H9 (cell line): ENCODE measurements around the gene PBX1. TPM values are rescaled to one million over a fixed set of nuclear protein-coding genes. Genes with fewer than 3 reads are reported as not detected.

ENCODE experiments used
- DNase-seq: peaks from one replicate; pipeline ENCODE4 v3.0.0-alpha.2; 2017
- H2AFZ ChIP-seq: one replicate; pipeline ENCODE4 v1.6.1; 2013; ENCODE audit warnings: mild to moderate bottlenecking, low read length, control low read depth, moderate library complexity
- H2AK5ac ChIP-seq: 2 replicates; pipeline ENCODE4 v1.6.1; 2013; ENCODE audit warnings: low read length, control low read depth, mixed read lengths; ENCODE audit not compliant: insufficient read length
- H2BK120ac ChIP-seq: one replicate; pipeline ENCODE4 v1.6.1; 2013; ENCODE audit warnings: low read depth, mild to moderate bottlenecking, low read length, control low read depth, inconsistent platforms; ENCODE audit not compliant: poor library complexity, severe bottlenecking
- H2BK12ac ChIP-seq: 2 replicates; pipeline ENCODE4 v1.6.1; 2013; ENCODE audit warnings: low read length, control low read depth, mixed read lengths, low read depth; ENCODE audit not compliant: insufficient read length
- H2BK15ac ChIP-seq: 2 replicates; pipeline ENCODE4 v1.6.1; 2013; ENCODE audit warnings: low read depth, low read length, control low read depth
- H2BK20ac ChIP-seq: one replicate; pipeline ENCODE4 v1.6.1; 2013; ENCODE audit warnings: low read depth, mild to moderate bottlenecking, low read length, control low read depth, inconsistent platforms; ENCODE audit not compliant: poor library complexity, severe bottlenecking
- H2BK5ac ChIP-seq: 2 replicates; pipeline ENCODE4 v1.6.1; 2013; ENCODE audit warnings: low read length, control low read depth, mixed read lengths; ENCODE audit not compliant: insufficient read length
- H3K14ac ChIP-seq: 2 replicates; pipeline ENCODE4 v1.6.1; 2013; ENCODE audit warnings: low read length, control low read depth; ENCODE audit not compliant: insufficient read depth
- H3K18ac ChIP-seq: 2 replicates; pipeline ENCODE4 v1.6.1; 2013; ENCODE audit warnings: low read depth, mild to moderate bottlenecking, mixed read lengths, low read length, control low read depth; ENCODE audit not compliant: insufficient read length
- H3K23ac ChIP-seq: 2 replicates; pipeline ENCODE4 v1.6.1; 2013; ENCODE audit warnings: low read length, control low read depth, mixed read lengths, low read depth; ENCODE audit not compliant: insufficient read length
- H3K23me2 ChIP-seq: 2 replicates; pipeline ENCODE4 v1.6.1; 2013; ENCODE audit warnings: low read depth, mild to moderate bottlenecking, mixed read lengths, low read length, control low read depth; ENCODE audit not compliant: insufficient read length, poor library complexity, severe bottlenecking
- H3K27ac ChIP-seq: 2 replicates; pipeline ENCODE4 v1.5.1; 2013; ENCODE audit warnings: low read length, control low read depth, mixed read lengths, low read depth; ENCODE audit not compliant: insufficient read length
- H3K27me3 ChIP-seq: 2 replicates; pipeline ENCODE4 v1.6.1; 2013; ENCODE audit warnings: low read length, control low read depth, inconsistent platforms; ENCODE audit not compliant: insufficient read depth
- H3K4ac ChIP-seq: 2 replicates; pipeline ENCODE4 v1.6.1; 2013; ENCODE audit warnings: low read depth, mild to moderate bottlenecking, control low read depth, inconsistent platforms, low read length, moderate library complexity
- H3K4me1 ChIP-seq: 2 replicates; pipeline ENCODE4 v1.6.1; 2013; ENCODE audit warnings: low read length, control low read depth, inconsistent platforms; ENCODE audit not compliant: insufficient read depth
- H3K4me2 ChIP-seq: 2 replicates; pipeline ENCODE4 v1.6.1; 2013; ENCODE audit warnings: low read length, control low read depth, mixed read lengths; ENCODE audit not compliant: insufficient read length, insufficient read depth
- H3K56ac ChIP-seq: 2 replicates; pipeline ENCODE4 v1.6.1; 2013; ENCODE audit warnings: low read depth, mild to moderate bottlenecking, mixed read lengths, low read length, control low read depth; ENCODE audit not compliant: insufficient read length
- H3K79me1 ChIP-seq: 2 replicates; pipeline ENCODE4 v1.6.1; 2013; ENCODE audit warnings: low read depth, mild to moderate bottlenecking, moderate library complexity, low read length, control low read depth, inconsistent platforms; ENCODE audit not compliant: insufficient read depth, poor library complexity, severe bottlenecking
- H3K79me2 ChIP-seq: 2 replicates; pipeline ENCODE4 v1.6.1; 2013; ENCODE audit warnings: low read length, control low read depth, inconsistent platforms; ENCODE audit not compliant: insufficient read depth
- H3K9ac ChIP-seq: 2 replicates; pipeline ENCODE4 v1.6.1; 2013; ENCODE audit warnings: low read length, control low read depth, mixed read lengths; ENCODE audit not compliant: insufficient read length; ENCODE audit errors: extremely low read depth
- H3K9me3 ChIP-seq: one replicate; pipeline ENCODE4 v1.6.1; 2013; ENCODE audit warnings: low read depth, low read length, inconsistent platforms; ENCODE audit not compliant: control insufficient read depth
- H3T11ph ChIP-seq: one replicate; pipeline ENCODE4 v1.6.1; 2013; ENCODE audit warnings: mild to moderate bottlenecking, low read length, control low read depth, inconsistent platforms
- H4K20me1 ChIP-seq: one replicate; pipeline ENCODE4 v1.6.1; 2013; ENCODE audit not compliant: control insufficient read depth, insufficient read length, insufficient read depth
- H4K5ac ChIP-seq: 2 replicates; pipeline ENCODE4 v1.6.1; 2013; ENCODE audit warnings: low read depth, mild to moderate bottlenecking, mixed read lengths, low read length, control low read depth; ENCODE audit not compliant: insufficient read length
- H4K8ac ChIP-seq: replicated peaks from 2 replicates; pipeline ENCODE4 v1.6.1; 2013; ENCODE audit warnings: low read length, control low read depth, mixed read lengths, low read depth; ENCODE audit not compliant: insufficient read length
- H4K91ac ChIP-seq: 2 replicates; pipeline ENCODE4 v1.6.1; 2013; ENCODE audit warnings: low read depth, mild to moderate bottlenecking, moderate library complexity, mixed read lengths, low read length, control low read depth; ENCODE audit not compliant: insufficient read length
- H3K27ac Mint-ChIP-seq, 3 experiments: 2 replicates in 2 of 3; 3 replicates in 1 of 3; pipeline ENCODE4 v1.8.0; 2020 to 2021; ENCODE audit warnings: mixed read lengths in 3 of 3, mild to moderate bottlenecking in 1 of 3, moderate library complexity in 1 of 3
- H3K27me3 Mint-ChIP-seq: 2 replicates; pipeline ENCODE4 v1.8.0; 2021; ENCODE audit warnings: low read depth, mild to moderate bottlenecking, moderate library complexity, mixed read lengths
- H3K36me3 Mint-ChIP-seq, 3 experiments: 2 replicates in 2 of 3; 3 replicates in 1 of 3; pipeline ENCODE4 v1.8.0; 2020 to 2021; ENCODE audit warnings: low read depth in 3 of 3, mixed read lengths in 3 of 3; ENCODE audit not compliant: insufficient read depth in 1 of 3
- H3K4me1 Mint-ChIP-seq, 2 experiments: 2 replicates each; pipeline ENCODE4 v1.8.0; 2020; ENCODE audit warnings: mixed read lengths in 2 of 2
- H3K4me3 Mint-ChIP-seq, 2 experiments: 2 replicates in 1 of 2; 3 replicates in 1 of 2; pipeline ENCODE4 v1.8.0; 2020 to 2021; ENCODE audit warnings: mild to moderate bottlenecking in 2 of 2, mixed read lengths in 2 of 2, moderate library complexity in 1 of 2
- H3K9me3 Mint-ChIP-seq, 2 experiments: 2 replicates in 1 of 2; 3 replicates in 1 of 2; pipeline ENCODE4 v1.8.0; 2020; ENCODE audit warnings: mild to moderate bottlenecking in 2 of 2, mixed read lengths in 2 of 2, moderate library complexity in 1 of 2
- CTCF ChIP-seq: fragments of 200-600 bp; sonication (generic); conservative IDR thresholded peaks from 3 replicates; pipeline ENCODE4 v1.8.0; 2021; ENCODE audit warnings: antibody characterized with exemption, mild to moderate bottlenecking
- WGBS: extraction: QIAGEN DNeasy Blood & Tissue Kit; methylation state at CpG from one replicate; pipeline ENCODE4 v1.1.7; 2013; ENCODE audit warnings: missing lambda C conversion rate, low lambda C conversion rate, mixed read lengths; ENCODE audit not compliant: insufficient read length; ENCODE audit errors: extremely low coverage; 5-methylcytosine and 5-hydroxymethylcytosine counted together
- total RNA-seq: library from RNA; stranded (reverse); gene quantifications from 2 replicates; pipeline ENCODE4 v1.2.1, GENCODE V29; 2021

The PBX1 gene
- total RNA-seq, 1 experiment from 2014 or later: 142 TPM

GRCh38 chr1:164803366-164803765 lies 244.4 kb downstream of the PBX1 start:
- peaks cover 4% of the 10 kb centered on the region for H3K79me1 ChIP-seq
- H3K18ac ChIP-seq: no peak overlapping the region
- H3K4me2 ChIP-seq: no peak overlapping the region
- DNase-seq: no peak
- H3K23me2 ChIP-seq: no peaks in the 10 kb centered on the region
- H3K9ac ChIP-seq: no peak overlapping the region
- H2BK120ac ChIP-seq: no peak overlapping the region
- Mint-ChIP-seq H3K36me3 (peaks cover 34 to 59% (median 52%) of the 10 kb centered on the region in 3 experiments), H3K4me1 (no peaks in the 10 kb centered on the region), H3K4me3 (no peak overlapping the region), H3K27ac (no peak overlapping the region; a peak in 2 of 7 replicates), H3K27me3 (no peaks in the 10 kb centered on the region), H3K9me3 (no peaks in the 10 kb centered on the region)
- no peak overlapping the region for H4K91ac ChIP-seq
- H2BK5ac ChIP-seq: no peak overlapping the region
- H3K27ac ChIP-seq: no peak overlapping the region
- H3K23ac ChIP-seq: no peak overlapping the region
- H4K5ac ChIP-seq: no peak overlapping the region
- no peaks in the 10 kb centered on the region for H4K20me1 ChIP-seq
- no peak overlapping the region for H2AFZ ChIP-seq
- TF ChIP-seq CTCF: no peak
- no peak overlapping the region for H2BK15ac ChIP-seq
- no peak overlapping the region for H2BK12ac ChIP-seq
- H3K56ac ChIP-seq: no peak overlapping the region
- H3K9me3 ChIP-seq: no peaks in the 10 kb centered on the region
- no peak overlapping the region for H3K4ac ChIP-seq
- H4K8ac ChIP-seq: no peak overlapping the region
- no peak overlapping the region for H3T11ph ChIP-seq
- no peaks in the 10 kb centered on the region for H3K27me3 ChIP-seq
- H2BK20ac ChIP-seq: no peak overlapping the region
- H2AK5ac ChIP-seq: no peak overlapping the region
- no CpG with 5 or more reads among the region's 5 CpGs for WGBS
- H3K14ac ChIP-seq: no peak overlapping the region
- H3K79me2 ChIP-seq: no peaks in the 10 kb centered on the region
- H3K4me1 ChIP-seq: no peaks in the 10 kb centered on the region
